ENCODE data around the gene SCAMP1. TPM values are rescaled to one million over a fixed set of nuclear protein-coding genes. Genes with fewer than 3 reads are reported as not detected.

Gene SCAMP1
- total and polyA plus RNA-seq, 2 of the 8 experiments (the other 6 are each of a cell fraction or from before 2014, with no cell fraction given), result 18.6 to 55.9 TPM

DNA sequence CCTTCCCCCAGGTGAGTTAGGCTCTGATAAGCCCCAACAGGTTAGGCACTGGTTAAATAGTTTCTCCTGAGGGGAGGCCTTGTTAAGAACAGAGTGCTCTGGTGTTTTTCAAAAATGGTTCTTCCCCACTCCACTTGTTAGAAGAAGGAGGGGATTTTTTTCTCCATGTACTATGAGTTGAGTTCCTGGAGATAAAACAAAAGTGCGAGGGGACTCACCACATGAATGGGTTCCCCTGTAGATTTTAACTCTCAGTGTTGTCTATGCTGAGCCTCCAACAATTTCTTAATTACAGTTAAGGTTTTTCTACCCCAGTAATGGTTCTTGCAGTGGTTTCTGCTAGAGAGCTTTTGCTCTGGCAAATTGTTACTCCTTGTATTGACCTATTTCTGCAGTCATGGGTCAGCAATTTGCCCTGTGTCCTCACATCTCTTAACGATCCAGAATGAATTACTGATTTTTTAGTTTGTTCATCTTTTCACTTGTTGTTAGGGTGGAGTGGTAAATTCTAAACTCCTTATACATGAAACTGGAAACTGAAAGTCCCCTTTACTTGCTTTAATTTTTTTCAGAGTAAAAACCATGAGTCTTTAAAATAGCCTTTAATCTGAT, 44.4 kb downstream of the SCAMP1 start (continued):
- TF ChIP-seq, protein P1, sequence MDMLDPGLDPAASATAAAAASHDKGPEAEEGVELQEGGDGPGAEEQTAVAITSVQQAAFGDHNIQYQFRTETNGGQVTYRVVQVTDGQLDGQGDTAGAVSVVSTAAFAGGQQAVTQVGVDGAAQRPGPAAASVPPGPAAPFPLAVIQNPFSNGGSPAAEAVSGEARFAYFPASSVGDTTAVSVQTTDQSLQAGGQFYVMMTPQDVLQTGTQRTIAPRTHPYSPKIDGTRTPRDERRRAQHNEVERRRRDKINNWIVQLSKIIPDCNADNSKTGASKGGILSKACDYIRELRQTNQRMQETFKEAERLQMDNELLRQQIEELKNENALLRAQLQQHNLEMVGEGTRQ (IDR thresholded peaks at IDR 0.05; ENCODE audit: low read length), result no peak
- TF ChIP-seq SIN3A (conservative IDR thresholded peaks at IDR 0.05 in 1 of 2, IDR thresholded peaks at IDR 0.05 in 1 of 2; ENCODE audit: low read depth in 1 of 2, low read length in 2 of 2) (no peak), YY1 (IDR thresholded peaks at IDR 0.05; ENCODE audit: low read depth, low read length) (no peak)
